RWPE2 (cell line): Measurements from ENCODE around the gene SNX7.

Experiments
- ATAC-seq: fragments of 200-7000 bp; cut with Tn5 transposase; 3 replicates; pipeline ENCODE4 v1.9.1; 2021; ENCODE audit warnings: low read depth
- DNase-seq: peaks from one replicate; pipeline ENCODE4 v3.0.0-alpha.2; 2020; ENCODE audit warnings: low spot score
- H3K27ac ChIP-seq: fragments of 450-650 bp; 2 replicates; pipeline ENCODE4 v1.5.1; 2017; ENCODE audit warnings: mild to moderate bottlenecking; ENCODE audit not compliant: poor library complexity, severe bottlenecking
- H3K27me3 ChIP-seq: fragments of 250-450 bp; sonication (Bioruptor Pico); 2 replicates; pipeline ENCODE4 v1.5.1; 2021; ENCODE audit warnings: mild to moderate bottlenecking, moderate library complexity; ENCODE audit not compliant: insufficient read depth, poor library complexity, severe bottlenecking
- H3K36me3 ChIP-seq: fragments of 250-450 bp; sonication (Bioruptor Pico); 2 replicates; pipeline ENCODE4 v1.5.1; 2020; ENCODE audit warnings: low read depth, mild to moderate bottlenecking, moderate library complexity
- H3K4me1 ChIP-seq: fragments of 250-450 bp; sonication (Bioruptor Pico); 2 replicates; pipeline ENCODE4 v1.5.1; 2021; ENCODE audit warnings: mild to moderate bottlenecking, moderate library complexity; ENCODE audit not compliant: insufficient read depth, poor library complexity, severe bottlenecking
- H3K4me3 ChIP-seq: fragments of 250-450 bp; sonication (Bioruptor Pico); 2 replicates; pipeline ENCODE4 v1.5.1; 2021; ENCODE audit warnings: mild to moderate bottlenecking, moderate library complexity; ENCODE audit not compliant: severe bottlenecking
- H3K9me3 ChIP-seq: fragments of 250-450 bp; sonication (Bioruptor Pico); 2 replicates; pipeline ENCODE4 v1.5.1; 2021; ENCODE audit warnings: mild to moderate bottlenecking, moderate library complexity; ENCODE audit not compliant: severe bottlenecking
- CTCF ChIP-seq: fragments of 450-650 bp; IDR thresholded peaks from one replicate; pipeline ENCODE4 v1.5.1; 2017; ENCODE audit warnings: mild to moderate bottlenecking, moderate library complexity; ENCODE audit not compliant: poor library complexity, severe bottlenecking

SNX7 gene

GRCh38 chr1:98796049-98796448, 134.5 kb downstream of the SNX7 start:
- Histone ChIP-seq H3K36me3 (no peaks in the 10 kb centered on the region), H3K4me1 (peaks cover 4% of the 10 kb centered on the region), H3K27me3 (no peaks in the 10 kb centered on the region), H3K4me3 (no peak overlapping the region), H3K9me3 (no peaks in the 10 kb centered on the region), H3K27ac (no peak overlapping the region)
- DNase-seq (no peak), ATAC-seq (no peak)
- TF ChIP-seq CTCF, result no peak

GRCh38 chr1:98797506-98797905, 136.0 kb downstream of the SNX7 start:
- ATAC-seq (no peak), DNase-seq (no peak)
- H3K4me3 ChIP-seq, result no peak overlapping the region
- H3K4me1 ChIP-seq, result peaks cover 4% of the 10 kb centered on the region
- H3K27me3 ChIP-seq, result no peaks in the 10 kb centered on the region
- no peak for TF ChIP-seq CTCF
- no peaks in the 10 kb centered on the region for H3K36me3 ChIP-seq
- H3K9me3 ChIP-seq, result no peaks in the 10 kb centered on the region
- no peak overlapping the region for H3K27ac ChIP-seq
